ENCODE data around the gene GDF2.

- TF ChIP-seq CTCF (IDR thresholded peaks at IDR 0.05) (no peak), POLR2A (IDR thresholded peaks at IDR 0.05) (no peak), EP300 (IDR thresholded peaks at IDR 0.05) (no peak)
Observed at GRCh38 chr10:47278152-47278473, 44.1 kb upstream of the GDF2 start.

All from tibial nerve (tissue), 4 donors.